Osteocyte (in vitro differentiated cells): Measurements from ENCODE around the gene FAM118A. TPM values are rescaled to one million over a fixed set of nuclear protein-coding genes. Genes with fewer than 3 reads are reported as not detected.

Experiments
- DNase-seq: peaks from one replicate; pipeline ENCODE4 v3.0.0; 2021; ENCODE audit warnings: mixed read lengths; ENCODE audit not compliant: unreplicated experiment; ENCODE audit errors: extremely low spot score
- H3K27ac Mint-ChIP-seq: one replicate; pipeline ENCODE4 v1.8.0; 2021; ENCODE audit warnings: mild to moderate bottlenecking, mixed read lengths; ENCODE audit not compliant: unreplicated experiment
- H3K27me3 Mint-ChIP-seq: one replicate; pipeline ENCODE4 v1.8.0; 2021; ENCODE audit warnings: mixed read lengths; ENCODE audit not compliant: unreplicated experiment
- H3K36me3 Mint-ChIP-seq: one replicate; pipeline ENCODE4 v1.8.0; 2021; ENCODE audit warnings: mixed read lengths; ENCODE audit not compliant: unreplicated experiment
- H3K4me1 Mint-ChIP-seq: one replicate; pipeline ENCODE4 v1.8.0; 2021; ENCODE audit warnings: mixed read lengths; ENCODE audit not compliant: unreplicated experiment
- H3K4me3 Mint-ChIP-seq: one replicate; pipeline ENCODE4 v1.8.0; 2021; ENCODE audit warnings: mild to moderate bottlenecking, moderate library complexity, mixed read lengths; ENCODE audit not compliant: unreplicated experiment
- H3K9me3 Mint-ChIP-seq: one replicate; pipeline ENCODE4 v1.8.0; 2021; ENCODE audit warnings: mixed read lengths; ENCODE audit not compliant: unreplicated experiment
- total RNA-seq: library from RNA; stranded (reverse); gene quantifications from 2 replicates; pipeline ENCODE4 v1.2.1, GENCODE V29; 2021
- TF ChIP-seq, protein P1 (sequence below): fragments of 200-600 bp; sonication (generic); IDR thresholded peaks from 2 replicates; pipeline ENCODE4 v1.5.0; 2021; ENCODE audit warnings: antibody characterized with exemption, mild to moderate bottlenecking, moderate library complexity

Gene FAM118A
- total RNA-seq, 1 donor from 2014 or later, result 110 TPM

GRCh38 chr22:45331486-45331885 is 21.8 kb downstream of the FAM118A start:
- H3K36me3 Mint-ChIP-seq, result peaks cover 37% of the 10 kb centered on the region
- no peaks in the 10 kb centered on the region for H3K4me1 Mint-ChIP-seq
- H3K27me3 Mint-ChIP-seq, result no peaks in the 10 kb centered on the region
- H3K9me3 Mint-ChIP-seq, result no peaks in the 10 kb centered on the region
- H3K4me3 Mint-ChIP-seq, result no peak overlapping the region
- TF ChIP-seq, protein P1, sequence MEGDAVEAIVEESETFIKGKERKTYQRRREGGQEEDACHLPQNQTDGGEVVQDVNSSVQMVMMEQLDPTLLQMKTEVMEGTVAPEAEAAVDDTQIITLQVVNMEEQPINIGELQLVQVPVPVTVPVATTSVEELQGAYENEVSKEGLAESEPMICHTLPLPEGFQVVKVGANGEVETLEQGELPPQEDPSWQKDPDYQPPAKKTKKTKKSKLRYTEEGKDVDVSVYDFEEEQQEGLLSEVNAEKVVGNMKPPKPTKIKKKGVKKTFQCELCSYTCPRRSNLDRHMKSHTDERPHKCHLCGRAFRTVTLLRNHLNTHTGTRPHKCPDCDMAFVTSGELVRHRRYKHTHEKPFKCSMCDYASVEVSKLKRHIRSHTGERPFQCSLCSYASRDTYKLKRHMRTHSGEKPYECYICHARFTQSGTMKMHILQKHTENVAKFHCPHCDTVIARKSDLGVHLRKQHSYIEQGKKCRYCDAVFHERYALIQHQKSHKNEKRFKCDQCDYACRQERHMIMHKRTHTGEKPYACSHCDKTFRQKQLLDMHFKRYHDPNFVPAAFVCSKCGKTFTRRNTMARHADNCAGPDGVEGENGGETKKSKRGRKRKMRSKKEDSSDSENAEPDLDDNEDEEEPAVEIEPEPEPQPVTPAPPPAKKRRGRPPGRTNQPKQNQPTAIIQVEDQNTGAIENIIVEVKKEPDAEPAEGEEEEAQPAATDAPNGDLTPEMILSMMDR, result no peak
- DNase-seq, result no peak
- H3K27ac Mint-ChIP-seq, result no peak overlapping the region

GRCh38 chr22:45332001-45332400 is 22.3 kb downstream of the FAM118A start:
- TF ChIP-seq, protein P1, result no peak
- H3K4me3 Mint-ChIP-seq, result no peak overlapping the region
- no peaks in the 10 kb centered on the region for H3K4me1 Mint-ChIP-seq
- peaks cover 41% of the 10 kb centered on the region for H3K36me3 Mint-ChIP-seq
- H3K27me3 Mint-ChIP-seq, result no peaks in the 10 kb centered on the region
- no peaks in the 10 kb centered on the region for H3K9me3 Mint-ChIP-seq
- DNase-seq, result no peak
- H3K27ac Mint-ChIP-seq, result no peak overlapping the region

DNA sequence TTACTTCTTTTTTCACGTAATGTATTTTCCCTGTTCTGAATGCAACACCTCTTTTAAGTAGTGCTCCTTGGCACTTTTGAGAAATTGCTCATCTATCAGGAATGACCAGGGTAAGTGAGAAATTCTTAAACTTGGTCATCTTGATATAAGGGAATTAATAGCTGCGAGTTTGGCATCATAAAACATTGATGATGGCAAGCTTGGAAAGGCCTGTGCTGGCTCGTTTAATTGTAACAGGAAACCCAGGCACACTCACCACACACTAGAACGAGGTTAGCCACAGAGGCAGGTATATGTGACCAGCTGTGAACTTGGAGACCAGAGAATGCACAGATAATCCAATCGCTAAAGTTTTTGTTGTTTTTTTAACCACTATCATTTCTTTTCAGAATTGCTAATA is 24.3 kb downstream of the FAM118A start:
- TF ChIP-seq, protein P1, result no peak
- Mint-ChIP-seq H3K4me1 (no peaks in the 10 kb centered on the region), H3K4me3 (no peak overlapping the region), H3K27ac (no peak overlapping the region), H3K36me3 (peaks cover 56% of the 10 kb centered on the region), H3K27me3 (no peaks in the 10 kb centered on the region), H3K9me3 (no peaks in the 10 kb centered on the region)
- DNase-seq, result no peak

DNA sequence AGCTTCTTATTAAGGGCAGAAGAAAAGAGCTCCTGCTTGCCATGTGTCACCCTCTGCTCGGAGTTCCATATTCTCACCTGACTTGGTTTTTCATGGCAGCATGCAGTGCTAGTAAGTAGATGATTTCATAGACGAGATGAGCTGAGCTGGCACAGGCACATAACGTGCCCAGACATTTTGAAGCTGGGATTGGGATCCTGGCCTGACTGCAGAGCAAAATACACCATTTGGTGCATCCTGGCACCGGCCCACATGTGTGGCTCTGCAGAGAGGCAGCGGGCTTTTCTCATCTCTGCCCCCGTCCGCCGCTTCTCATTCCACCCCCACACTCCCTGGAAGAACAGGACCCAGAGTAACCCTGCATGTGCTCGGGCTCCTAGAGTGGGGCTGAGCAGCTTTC is 24.8 kb downstream of the FAM118A start:
- TF ChIP-seq, protein P1, result no peak
- Mint-ChIP-seq H3K27ac (no peak overlapping the region), H3K9me3 (no peaks in the 10 kb centered on the region), H3K27me3 (no peaks in the 10 kb centered on the region), H3K4me1 (no peaks in the 10 kb centered on the region), H3K36me3 (peaks cover 52% of the 10 kb centered on the region), H3K4me3 (no peak overlapping the region)
- DNase-seq, result no peak

DNA sequence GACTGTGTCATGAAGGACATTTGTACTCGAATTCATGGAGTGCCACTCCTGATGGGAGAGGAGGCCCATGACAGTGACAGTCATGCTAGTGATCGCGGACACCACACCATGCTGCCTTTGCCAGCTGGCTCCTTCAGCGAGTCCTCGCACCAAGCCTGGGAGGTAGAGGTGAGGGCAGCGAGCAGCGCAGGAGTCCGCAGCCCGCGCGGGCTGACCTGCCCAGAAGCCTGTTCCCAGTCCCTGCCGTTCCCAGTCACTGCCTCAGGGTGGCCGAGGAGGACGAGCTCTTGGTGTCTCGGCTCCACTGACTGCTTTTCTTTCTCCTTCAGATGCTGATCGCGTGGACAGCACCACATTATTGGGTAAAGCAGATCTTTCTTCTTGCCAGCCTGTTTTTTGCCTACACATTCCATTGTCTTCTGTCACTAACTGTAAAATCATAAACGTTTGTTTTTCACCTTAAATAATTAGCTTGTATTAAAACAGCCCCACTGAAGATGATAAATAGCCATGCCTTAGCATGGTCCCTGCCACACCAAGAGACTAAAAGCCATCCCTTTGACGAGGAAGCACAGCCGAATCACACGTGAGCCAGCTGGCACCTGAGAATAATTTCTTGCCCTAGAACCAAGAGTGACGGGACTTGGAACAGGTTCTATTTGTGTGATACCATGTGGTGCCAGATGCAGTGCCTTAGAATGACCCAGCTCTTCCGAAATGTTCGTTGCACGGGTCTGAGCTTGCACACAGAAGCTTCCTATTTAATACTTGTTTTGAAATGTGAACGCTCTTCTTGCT is 25.5 kb downstream of the FAM118A start:
- no peaks in the 10 kb centered on the region for H3K27me3 Mint-ChIP-seq
- no peak overlapping the region for H3K4me3 Mint-ChIP-seq
- no peak overlapping the region for H3K27ac Mint-ChIP-seq
- no peaks in the 10 kb centered on the region for H3K9me3 Mint-ChIP-seq
- no peaks in the 10 kb centered on the region for H3K4me1 Mint-ChIP-seq
- TF ChIP-seq, protein P1, result no peak
- H3K36me3 Mint-ChIP-seq, result peaks cover 55% of the 10 kb centered on the region
- DNase-seq, result no peak
